Urinary bladder (tissue), 4 donors: Measurements from ENCODE around the gene HOXA9. TPM values are rescaled to one million over a fixed set of nuclear protein-coding genes. Genes with fewer than 3 reads are reported as not detected.

ENCODE experiments used
- DNase-seq: peaks from one replicate; pipeline ENCODE4 v3.0.0-alpha.2; 2015; ENCODE audit errors: extremely low spot score
- H3K27ac ChIP-seq: one replicate; pipeline ENCODE4 v1.5.1; 2013; ENCODE audit warnings: low read depth, mild to moderate bottlenecking, moderate library complexity
- H3K36me3 ChIP-seq: one replicate; pipeline ENCODE4 v1.6.1; 2013; ENCODE audit warnings: mild to moderate bottlenecking, moderate library complexity; ENCODE audit not compliant: insufficient read depth
- H3K4me1 ChIP-seq: one replicate; pipeline ENCODE4 v1.6.1; 2013; ENCODE audit warnings: mild to moderate bottlenecking, moderate library complexity; ENCODE audit not compliant: insufficient read depth
- H3K4me3 ChIP-seq: one replicate; pipeline ENCODE4 v1.5.1; 2013; ENCODE audit warnings: low read depth, low read length
- WGBS: extraction: QIAGEN DNeasy Blood & Tissue Kit; methylation state at CpG from one replicate; pipeline ENCODE4 v1.1.7; 2013; 5-methylcytosine and 5-hydroxymethylcytosine counted together
- polyA plus RNA-seq: library from polyadenylated mRNA; stranded (reverse); fragments of 200-250 nt; gene quantifications from one replicate; pipeline ENCODE4 v1.2.3, GENCODE V29; 2013
- total RNA-seq: library from RNA; depleted of rRNA; stranded (reverse); fragments of >200 nt; gene quantifications from one replicate; pipeline ENCODE4 v1.2.3, GENCODE V29; 2014
- donor health status: healthy with polysubstance abuse.
- donor health status: healthy.

HOXA9 gene
- total and polyA plus RNA-seq, 2 donors: 19.8 to 20.5 TPM

DNA sequence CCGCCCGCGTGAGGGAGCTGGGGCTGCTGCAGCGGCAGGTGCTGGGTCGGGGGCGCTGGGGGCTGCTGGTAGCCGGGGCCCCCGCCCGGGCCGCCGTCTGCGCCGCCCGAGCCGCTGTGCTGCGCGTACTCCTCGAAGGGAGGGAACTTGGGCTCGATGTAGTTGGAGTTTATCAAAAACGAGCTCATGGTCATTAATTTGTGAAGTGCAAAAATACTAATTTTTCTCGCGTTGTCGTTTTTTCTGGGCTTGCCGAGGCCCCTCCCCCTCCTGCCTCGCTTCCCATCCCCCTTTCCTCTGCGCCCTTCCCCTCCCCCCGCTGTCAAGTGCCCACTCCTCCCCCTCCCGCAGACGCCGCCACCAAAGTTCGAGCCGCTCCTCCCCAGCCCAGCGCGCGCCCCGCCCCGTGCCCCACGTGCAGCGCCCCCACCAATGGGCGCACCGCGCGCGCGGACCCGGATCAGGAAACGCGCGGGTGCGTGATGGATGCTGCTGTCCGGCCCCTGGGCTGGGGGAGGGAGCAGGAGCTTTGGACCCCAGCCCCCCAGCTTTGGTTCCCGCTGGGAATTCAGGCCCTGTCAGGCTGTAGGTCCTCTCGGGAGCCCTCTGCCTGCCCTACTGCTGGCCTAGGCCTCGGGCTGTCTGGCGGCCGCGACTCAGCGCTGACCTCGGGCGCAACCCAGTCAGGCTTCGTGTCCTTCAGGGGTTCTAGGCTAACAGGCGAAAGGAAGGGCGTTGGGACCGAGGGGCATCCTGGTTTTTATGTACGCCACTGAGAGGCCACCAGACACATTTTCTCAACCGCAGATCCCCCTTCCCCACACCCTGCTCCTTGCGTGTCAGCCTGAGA lies 34.6 kb downstream of the HOXA9 start, which contains the start of gene HOXA4:
Gene HOXA4 (minus strand): TSS at position 218 of the 850 bp plus-strand sequence. CDS start 24 bp downstream, at position 194.
- H3K4me3 ChIP-seq: peak within 1 kb of the TSS; percentile 89
- peak within 1 kb of the TSS; percentile 60 for H3K27ac ChIP-seq
- peak; percentile 82 for DNase-seq
- WGBS: 3% methylated on average over 67 of the region's 67 CpGs
- peaks cover 3% of the 10 kb centered on the region for H3K4me1 ChIP-seq
- H3K36me3 ChIP-seq: no peaks in the 10 kb centered on the region

DNA sequence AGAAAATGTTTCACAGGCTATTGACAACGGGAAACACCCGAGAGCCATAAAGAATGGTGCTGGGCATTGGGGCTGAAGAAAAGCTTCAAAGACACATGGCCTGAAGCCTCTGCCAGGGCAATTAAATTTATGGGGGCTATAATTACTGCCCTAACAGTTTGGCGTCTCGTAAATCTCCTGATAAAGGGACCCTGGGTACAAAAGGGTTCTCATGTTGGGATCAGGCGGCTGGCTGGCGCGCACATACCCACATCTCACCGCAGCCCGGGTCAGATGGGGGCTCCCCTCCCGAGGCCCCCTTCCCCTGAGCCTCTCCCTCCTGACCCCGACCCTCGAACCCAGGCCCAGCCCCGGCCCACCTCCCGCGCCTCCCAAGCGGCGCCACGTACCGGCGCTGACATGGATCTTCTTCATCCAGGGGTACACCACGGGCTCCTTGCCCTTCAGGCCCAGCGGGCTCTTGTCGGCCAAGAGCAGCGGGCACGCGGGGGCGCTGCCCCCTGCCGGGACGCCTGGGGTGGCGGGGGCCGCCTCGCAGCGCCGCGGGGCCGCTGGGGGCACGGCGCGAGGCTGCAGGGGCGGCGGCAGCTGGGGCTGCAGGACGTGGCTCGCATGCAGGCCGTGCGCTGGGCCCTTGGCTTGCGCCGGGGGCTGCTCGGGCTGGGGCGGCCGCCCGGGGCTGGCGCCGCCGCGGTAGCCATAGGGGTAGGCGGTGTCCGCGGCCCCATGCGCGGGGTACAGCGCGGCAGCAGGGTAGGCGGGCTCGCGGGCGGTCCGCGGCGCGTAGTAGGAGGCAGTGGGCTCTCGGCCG lies 35.4 kb downstream of the HOXA9 start:
- Histone ChIP-seq H3K36me3 (no peaks in the 10 kb centered on the region), H3K4me1 (peaks cover 3% of the 10 kb centered on the region), H3K4me3 (peak overlapping the region; percentile 89), H3K27ac (peak overlapping the region; percentile 60)
- no peak for DNase-seq
- WGBS: 10% methylated on average over 72 of the region's 72 CpGs

DNA sequence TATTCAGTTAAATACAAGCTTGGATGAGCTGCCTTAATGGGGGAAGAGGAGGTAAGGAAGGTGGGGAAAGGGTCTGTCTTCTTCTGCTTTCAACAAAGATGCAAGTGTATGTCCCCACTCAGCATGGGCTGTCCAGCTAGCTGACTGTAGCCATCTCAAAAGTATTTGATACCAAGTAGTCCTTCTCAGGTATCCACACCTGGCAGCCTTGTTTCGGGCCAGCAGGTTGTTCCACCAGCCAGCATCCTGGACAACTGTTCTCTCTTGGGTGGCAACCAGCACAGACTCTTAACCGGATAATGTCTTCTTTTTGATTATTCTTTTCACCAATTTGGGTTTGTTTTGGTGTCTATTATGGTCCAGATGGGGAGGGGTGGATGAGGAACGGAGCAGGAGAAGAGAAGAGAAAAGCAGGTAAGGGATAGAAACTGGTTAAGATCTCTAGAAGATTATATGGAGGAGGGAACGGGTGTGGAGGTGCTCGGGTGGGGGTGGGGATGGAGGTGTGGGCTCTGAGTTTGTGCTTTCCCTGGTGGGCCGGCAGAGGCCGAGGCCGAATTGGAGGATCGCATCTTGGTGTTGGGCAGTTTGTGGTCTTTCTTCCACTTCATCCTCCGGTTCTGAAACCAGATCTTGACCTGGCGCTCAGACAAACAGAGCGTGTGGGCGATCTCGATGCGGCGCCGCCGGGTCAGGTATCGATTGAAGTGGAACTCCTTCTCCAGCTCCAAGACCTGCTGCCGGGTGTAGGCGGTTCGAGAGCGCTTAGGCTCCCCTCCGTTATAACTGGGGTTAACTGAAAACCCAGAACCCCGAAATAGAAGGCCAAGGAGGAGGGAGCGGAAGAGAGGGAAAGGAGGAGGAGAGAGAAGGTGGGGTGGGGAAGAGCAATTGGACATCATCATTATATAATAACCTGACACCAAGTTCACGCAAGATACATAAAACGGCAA lies 36.3 kb downstream of the HOXA9 start:
- Histone ChIP-seq H3K4me3 (peak overlapping the region; percentile 89), H3K27ac (no peak overlapping the region), H3K4me1 (peaks cover 3% of the 10 kb centered on the region), H3K36me3 (no peaks in the 10 kb centered on the region)
- DNase-seq: no peak
- 77% methylated on average over 28 of the region's 28 CpGs for WGBS

DNA sequence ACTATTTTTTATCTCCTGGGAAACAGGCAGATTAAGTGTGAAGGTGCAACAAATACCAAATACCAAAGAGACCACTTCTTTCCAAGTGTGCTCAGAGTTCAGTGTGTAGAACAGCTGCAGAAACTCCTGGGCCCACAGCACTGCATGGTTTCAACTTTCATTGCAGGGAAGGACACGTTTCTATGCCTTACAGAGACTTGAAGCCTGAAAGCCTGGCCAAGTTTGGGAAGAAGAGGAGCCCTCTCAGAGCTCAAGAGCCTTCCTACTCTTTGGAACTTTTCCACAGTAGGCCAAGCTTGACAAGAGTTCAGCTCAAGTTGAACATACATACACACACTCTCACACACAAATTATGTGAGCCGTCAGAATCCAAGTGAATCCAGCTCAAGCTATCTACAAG lies 37.3 kb downstream of the HOXA9 start:
- H3K4me1 ChIP-seq: peaks cover 3% of the 10 kb centered on the region
- no peak overlapping the region for H3K27ac ChIP-seq
- H3K36me3 ChIP-seq: no peaks in the 10 kb centered on the region
- H3K4me3 ChIP-seq: no peak overlapping the region
- DNase-seq: no peak
- WGBS: 32% methylated on average over 2 of the region's 2 CpGs

GRCh38 chr7:27126596-27127327 lies 38.6 kb downstream of the HOXA9 start:
- H3K27ac ChIP-seq: no peak overlapping the region
- DNase-seq: no peak
- 65% methylated on average over 3 of the region's 3 CpGs for WGBS
- H3K36me3 ChIP-seq: no peaks in the 10 kb centered on the region
- H3K4me1 ChIP-seq: peaks cover 3% of the 10 kb centered on the region
- H3K4me3 ChIP-seq: no peak overlapping the region

DNA sequence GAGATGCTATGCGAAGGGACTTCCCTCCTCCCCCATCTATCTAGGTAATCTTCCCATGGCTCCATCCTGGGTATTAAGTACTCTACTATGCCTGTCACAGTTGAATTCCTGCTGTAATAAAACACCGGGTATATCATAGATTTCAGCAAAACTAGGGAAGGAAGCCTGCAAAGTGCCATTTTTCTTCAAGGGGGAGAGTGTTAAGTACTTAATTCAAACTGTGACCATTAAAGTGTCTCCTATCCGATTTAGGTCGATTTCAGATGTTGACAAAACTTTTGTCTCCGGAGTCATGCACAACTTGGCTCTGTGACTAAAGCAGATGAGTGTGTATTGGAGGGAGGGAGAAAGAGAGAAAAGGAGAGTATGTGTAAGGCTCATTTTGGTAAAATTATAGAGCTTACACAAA lies 39.3 kb downstream of the HOXA9 start:
- H3K4me1 ChIP-seq: peaks cover 3% of the 10 kb centered on the region
- H3K27ac ChIP-seq: no peak overlapping the region
- no peaks in the 10 kb centered on the region for H3K36me3 ChIP-seq
- DNase-seq: no peak
- no peak overlapping the region for H3K4me3 ChIP-seq
- WGBS: 67% methylated on average over 5 of the region's 5 CpGs

GRCh38 chr7:27124902-27125689 lies 40.2 kb downstream of the HOXA9 start:
- no peak overlapping the region for H3K27ac ChIP-seq
- H3K4me3 ChIP-seq: no peak overlapping the region
- H3K4me1 ChIP-seq: peaks cover 3% of the 10 kb centered on the region
- 89% methylated on average over 8 of the region's 8 CpGs for WGBS
- H3K36me3 ChIP-seq: no peaks in the 10 kb centered on the region
- DNase-seq: no peak

GRCh38 chr7:27124096-27124901 lies 41.0 kb downstream of the HOXA9 start:
- WGBS: 67% methylated on average over 43 of the region's 43 CpGs
- Histone ChIP-seq H3K4me3 (no peak overlapping the region), H3K27ac (no peak overlapping the region), H3K4me1 (no peaks in the 10 kb centered on the region), H3K36me3 (no peaks in the 10 kb centered on the region)
- DNase-seq: no peak

- no peak for DNase-seq
- no peaks in the 10 kb centered on the region for H3K4me1 ChIP-seq
- no peak overlapping the region for H3K27ac ChIP-seq
- 88% methylated on average over 26 of the region's 26 CpGs for WGBS
- no peaks in the 10 kb centered on the region for H3K36me3 ChIP-seq
- no peak overlapping the region for H3K4me3 ChIP-seq
These were observed 41.8 kb downstream of the HOXA9 start for GRCh38 chr7:27123477-27124053.

GRCh38 chr7:27123007-27123476 lies 42.3 kb downstream of the HOXA9 start:
- no peaks in the 10 kb centered on the region for H3K4me1 ChIP-seq
- H3K36me3 ChIP-seq: no peaks in the 10 kb centered on the region
- H3K27ac ChIP-seq: no peak overlapping the region
- no peak for DNase-seq
- H3K4me3 ChIP-seq: no peak overlapping the region
- 80% methylated on average over 14 of the region's 14 CpGs for WGBS
